Fibroblast of skin of back (primary cell): Measurements from ENCODE around the gene AGGF1.
"Not testable (repeated sequence)": the region's sequence is repeated elsewhere in the genome, so short reads cannot be mapped to it uniquely, and the experiment has no call there.

ENCODE experiments used
- DNase-seq: peaks from one replicate; pipeline ENCODE4 v3.0.0-alpha.2; 2013

Gene AGGF1

GRCh38 chr5:77087484-77088261 is 57.5 kb downstream of the AGGF1 start:
- peak; percentile 7 for DNase-seq

GRCh38 chr5:77095189-77095588 is 65.0 kb downstream of the AGGF1 start:
- no peak for DNase-seq

GRCh38 chr5:77101298-77101697 is 71.1 kb downstream of the AGGF1 start:
- DNase-seq = peak; percentile 42

- DNase-seq = no peak
Measured at GRCh38 chr5:77102549-77102948, 72.3 kb downstream of the AGGF1 start.

GRCh38 chr5:77103457-77103856 is 73.3 kb downstream of the AGGF1 start:
- no peak for DNase-seq

- DNase-seq = no peak
Measured at GRCh38 chr5:77104813-77105212, 74.6 kb downstream of the AGGF1 start.

GRCh38 chr5:77107035-77107434 is 76.8 kb downstream of the AGGF1 start:
- not testable (repeated sequence) for DNase-seq
